Ovary (tissue), 3 donors: Measurements from ENCODE around the gene SLC25A11.

Experiments
- POLR2A ChIP-seq: fragments of 450-650 bp; IDR thresholded peaks from one replicate; pipeline ENCODE4 v1.6.1; 2017; ENCODE audit warnings: antibody characterized with exemption, mild to moderate bottlenecking, moderate library complexity
- TF ChIP-seq, protein P1 (sequence below), 3 donors: fragments of 450-650 bp in 2 of 3; fragments of 200-600 bp in 1 of 3; IDR thresholded peaks; one replicate each; pipeline versions ENCODE4 v1.5.1 to v1.8.0; 2016 to 2022; ENCODE audit warnings: antibody characterized with exemption in 3 of 3, mild to moderate bottlenecking in 1 of 3
- donor health status: DM: no; HTN: no; CAD: no.

DNA sequence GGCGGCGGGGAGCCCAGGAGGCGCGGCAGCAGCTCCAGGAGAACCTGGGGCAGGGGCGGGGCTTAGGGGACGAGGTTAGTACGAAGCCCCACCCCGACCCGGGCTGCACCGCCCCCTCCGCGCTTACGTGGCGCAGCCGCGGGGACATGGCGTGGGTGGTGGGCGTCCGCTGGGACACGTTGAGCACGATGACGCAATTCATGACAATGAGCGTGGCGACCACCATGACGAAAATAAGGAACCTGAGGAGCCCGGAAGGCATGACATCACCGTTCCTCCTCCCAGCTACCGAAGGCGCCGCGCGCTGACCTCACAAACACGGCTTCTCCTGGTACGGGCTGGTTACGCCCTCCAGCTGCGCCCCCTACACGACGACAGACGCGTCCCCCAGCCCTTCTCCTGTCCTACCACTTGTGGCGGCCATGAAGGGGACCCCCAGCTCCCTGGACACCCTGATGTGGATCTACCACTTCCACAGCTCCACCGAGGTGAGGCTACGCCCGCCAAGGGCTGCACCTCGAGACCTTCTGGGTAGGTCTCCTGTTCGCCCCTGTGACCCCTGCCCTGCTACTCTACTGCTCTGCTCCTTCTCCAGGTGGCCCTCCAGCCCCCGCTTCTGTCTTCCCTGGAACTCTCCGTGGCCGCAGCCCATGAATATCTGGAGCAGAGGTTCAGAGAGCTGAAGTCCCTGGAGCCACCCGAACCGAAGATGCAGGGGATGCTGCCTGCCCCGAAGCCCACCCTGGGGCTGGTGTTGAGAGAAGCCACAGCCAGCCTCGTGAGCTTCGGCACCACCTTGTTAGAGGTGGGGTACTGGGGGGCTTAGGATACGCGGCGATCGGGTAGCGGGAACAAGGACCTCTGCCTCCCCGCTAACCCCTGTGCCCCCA lies 40.3 kb downstream of the SLC25A11 start, which contains the start of gene C17orf107:
- no peak for TF ChIP-seq POLR2A
- TF ChIP-seq, protein P1, sequence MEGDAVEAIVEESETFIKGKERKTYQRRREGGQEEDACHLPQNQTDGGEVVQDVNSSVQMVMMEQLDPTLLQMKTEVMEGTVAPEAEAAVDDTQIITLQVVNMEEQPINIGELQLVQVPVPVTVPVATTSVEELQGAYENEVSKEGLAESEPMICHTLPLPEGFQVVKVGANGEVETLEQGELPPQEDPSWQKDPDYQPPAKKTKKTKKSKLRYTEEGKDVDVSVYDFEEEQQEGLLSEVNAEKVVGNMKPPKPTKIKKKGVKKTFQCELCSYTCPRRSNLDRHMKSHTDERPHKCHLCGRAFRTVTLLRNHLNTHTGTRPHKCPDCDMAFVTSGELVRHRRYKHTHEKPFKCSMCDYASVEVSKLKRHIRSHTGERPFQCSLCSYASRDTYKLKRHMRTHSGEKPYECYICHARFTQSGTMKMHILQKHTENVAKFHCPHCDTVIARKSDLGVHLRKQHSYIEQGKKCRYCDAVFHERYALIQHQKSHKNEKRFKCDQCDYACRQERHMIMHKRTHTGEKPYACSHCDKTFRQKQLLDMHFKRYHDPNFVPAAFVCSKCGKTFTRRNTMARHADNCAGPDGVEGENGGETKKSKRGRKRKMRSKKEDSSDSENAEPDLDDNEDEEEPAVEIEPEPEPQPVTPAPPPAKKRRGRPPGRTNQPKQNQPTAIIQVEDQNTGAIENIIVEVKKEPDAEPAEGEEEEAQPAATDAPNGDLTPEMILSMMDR (IDR thresholded peaks at IDR 0.05): no peak
